ENCODE measurements around the gene TYW3.

DNA sequence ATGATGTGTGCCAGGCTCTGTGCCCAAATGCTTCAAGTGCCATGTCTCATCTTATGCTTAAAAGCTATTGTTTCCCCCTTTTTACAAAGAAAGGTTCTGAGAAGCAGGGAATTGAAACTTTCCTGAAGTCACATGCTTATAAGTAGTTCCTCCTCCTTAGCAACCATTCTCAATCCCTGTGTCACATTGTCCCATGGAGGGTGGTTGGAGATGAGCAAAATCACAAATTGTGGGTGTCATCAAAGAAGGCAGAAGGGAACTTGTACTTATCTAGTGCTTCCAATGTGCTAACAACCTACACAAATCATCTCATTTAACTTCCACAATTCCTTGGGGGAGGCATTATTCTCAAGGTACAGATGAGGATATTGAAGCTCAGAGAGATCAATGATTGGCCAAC is 49.3 kb upstream of the TYW3 start:
- TF ChIP-seq, protein P1, sequence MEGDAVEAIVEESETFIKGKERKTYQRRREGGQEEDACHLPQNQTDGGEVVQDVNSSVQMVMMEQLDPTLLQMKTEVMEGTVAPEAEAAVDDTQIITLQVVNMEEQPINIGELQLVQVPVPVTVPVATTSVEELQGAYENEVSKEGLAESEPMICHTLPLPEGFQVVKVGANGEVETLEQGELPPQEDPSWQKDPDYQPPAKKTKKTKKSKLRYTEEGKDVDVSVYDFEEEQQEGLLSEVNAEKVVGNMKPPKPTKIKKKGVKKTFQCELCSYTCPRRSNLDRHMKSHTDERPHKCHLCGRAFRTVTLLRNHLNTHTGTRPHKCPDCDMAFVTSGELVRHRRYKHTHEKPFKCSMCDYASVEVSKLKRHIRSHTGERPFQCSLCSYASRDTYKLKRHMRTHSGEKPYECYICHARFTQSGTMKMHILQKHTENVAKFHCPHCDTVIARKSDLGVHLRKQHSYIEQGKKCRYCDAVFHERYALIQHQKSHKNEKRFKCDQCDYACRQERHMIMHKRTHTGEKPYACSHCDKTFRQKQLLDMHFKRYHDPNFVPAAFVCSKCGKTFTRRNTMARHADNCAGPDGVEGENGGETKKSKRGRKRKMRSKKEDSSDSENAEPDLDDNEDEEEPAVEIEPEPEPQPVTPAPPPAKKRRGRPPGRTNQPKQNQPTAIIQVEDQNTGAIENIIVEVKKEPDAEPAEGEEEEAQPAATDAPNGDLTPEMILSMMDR (IDR thresholded peaks at IDR 0.05) = no peak
- no peak for TF ChIP-seq POLR2A (IDR thresholded peaks at IDR 0.05)

All from ovary (tissue), 3 donors.